ENCODE results near the gene PRDX6. TPM values are rescaled to one million over a fixed set of nuclear protein-coding genes. Genes with fewer than 3 reads are reported as not detected.
"Not testable (repeated sequence)": the region's sequence is repeated elsewhere in the genome, so short reads cannot be mapped to it uniquely, and the experiment has no call there.

PRDX6 gene
- total RNA-seq, 1 donor from 2014 or later = 163 TPM

DNA sequence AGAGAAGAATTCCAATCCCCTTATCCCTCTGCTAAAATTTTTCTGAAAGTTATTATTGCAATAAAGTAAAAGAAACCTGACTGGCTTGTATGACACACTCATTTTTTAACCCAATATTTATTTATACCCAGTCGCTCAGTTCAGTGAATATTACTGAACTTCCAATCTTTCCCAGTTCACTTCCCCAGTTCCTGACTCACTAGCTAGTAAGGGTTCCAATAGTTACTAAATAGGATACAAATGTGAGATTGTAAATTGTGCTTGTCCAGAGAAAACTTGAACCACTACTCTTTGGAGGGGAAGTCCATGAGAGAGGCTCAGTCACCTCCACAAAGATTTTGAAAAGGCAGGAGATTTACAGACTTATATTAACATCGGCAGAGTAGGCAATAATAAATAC, 31.4 kb downstream of the PRDX6 start:
- DNase-seq (ENCODE audit: low spot score in 2 of 2) = no peak

DNA sequence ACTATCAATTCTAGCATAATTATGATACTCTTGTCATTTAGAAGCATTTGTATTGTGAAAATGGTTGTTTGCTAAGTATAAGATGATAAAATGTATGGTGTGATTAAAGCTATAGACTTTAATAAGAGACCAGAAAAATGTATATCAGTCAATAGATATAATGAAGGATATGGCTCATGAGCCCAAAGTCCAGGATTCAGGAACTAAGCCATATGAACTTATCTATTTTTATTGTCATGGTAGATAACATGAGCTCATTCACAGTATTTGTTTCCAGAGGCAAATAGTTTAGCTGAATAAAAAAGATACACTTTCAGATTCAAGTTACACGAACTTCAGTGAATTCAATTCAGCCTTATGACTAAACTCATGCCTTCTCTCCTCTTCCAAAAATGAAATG, 32.7 kb downstream of the PRDX6 start:
- no peaks in the 10 kb centered on the region for H3K4me1 ChIP-seq
- no peaks in the 10 kb centered on the region for H3K9me3 ChIP-seq
- H3K36me3 ChIP-seq = no peaks in the 10 kb centered on the region
- H3K27ac ChIP-seq = no peak overlapping the region
- no peak overlapping the region for H3K4me3 ChIP-seq
- no peak for DNase-seq (ENCODE audit: low spot score in 2 of 2)
- TF ChIP-seq, protein P1, sequence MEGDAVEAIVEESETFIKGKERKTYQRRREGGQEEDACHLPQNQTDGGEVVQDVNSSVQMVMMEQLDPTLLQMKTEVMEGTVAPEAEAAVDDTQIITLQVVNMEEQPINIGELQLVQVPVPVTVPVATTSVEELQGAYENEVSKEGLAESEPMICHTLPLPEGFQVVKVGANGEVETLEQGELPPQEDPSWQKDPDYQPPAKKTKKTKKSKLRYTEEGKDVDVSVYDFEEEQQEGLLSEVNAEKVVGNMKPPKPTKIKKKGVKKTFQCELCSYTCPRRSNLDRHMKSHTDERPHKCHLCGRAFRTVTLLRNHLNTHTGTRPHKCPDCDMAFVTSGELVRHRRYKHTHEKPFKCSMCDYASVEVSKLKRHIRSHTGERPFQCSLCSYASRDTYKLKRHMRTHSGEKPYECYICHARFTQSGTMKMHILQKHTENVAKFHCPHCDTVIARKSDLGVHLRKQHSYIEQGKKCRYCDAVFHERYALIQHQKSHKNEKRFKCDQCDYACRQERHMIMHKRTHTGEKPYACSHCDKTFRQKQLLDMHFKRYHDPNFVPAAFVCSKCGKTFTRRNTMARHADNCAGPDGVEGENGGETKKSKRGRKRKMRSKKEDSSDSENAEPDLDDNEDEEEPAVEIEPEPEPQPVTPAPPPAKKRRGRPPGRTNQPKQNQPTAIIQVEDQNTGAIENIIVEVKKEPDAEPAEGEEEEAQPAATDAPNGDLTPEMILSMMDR (IDR thresholded peaks at IDR 0.05) = no peak
- no peaks in the 10 kb centered on the region for H3K27me3 ChIP-seq
- intact Hi-C loops (cut with DNase I) = no loop called here

More for the DNA sequence above, 31.4 kb downstream of the PRDX6 start:
- H3K27ac ChIP-seq = no peak overlapping the region
- no peaks in the 10 kb centered on the region for H3K36me3 ChIP-seq
- no peaks in the 10 kb centered on the region for H3K4me1 ChIP-seq
- TF ChIP-seq, protein P1 (IDR thresholded peaks at IDR 0.05) = no peak
- intact Hi-C loops (cut with DNase I) = no loop called here
- no peak overlapping the region for H3K4me3 ChIP-seq
- no peaks in the 10 kb centered on the region for H3K27me3 ChIP-seq
- H3K9me3 ChIP-seq = no peaks in the 10 kb centered on the region

DNA sequence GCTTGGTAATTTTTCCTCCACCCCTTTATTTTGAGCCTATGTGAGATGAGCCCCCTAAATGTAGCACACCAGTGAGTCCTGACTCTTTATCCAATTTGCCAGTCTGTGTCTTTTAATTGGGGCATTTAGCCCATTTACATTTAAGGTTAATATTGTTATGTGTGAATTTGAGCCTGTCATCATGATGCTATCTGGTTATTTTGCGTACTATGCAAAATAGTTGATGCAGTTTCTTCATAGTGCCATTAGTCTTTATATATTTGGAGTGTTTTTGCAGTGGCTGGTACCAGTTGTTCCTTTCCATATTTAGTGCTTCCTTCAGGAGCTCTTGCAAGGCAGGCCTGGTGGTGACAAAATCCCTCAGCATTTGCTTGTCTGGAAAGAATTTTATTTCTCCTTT, 37.4 kb downstream of the PRDX6 start:
- H3K27ac ChIP-seq; intact Hi-C loops (cut with DNase I); H3K4me3 ChIP-seq; DNase-seq (ENCODE audit: low spot score in 2 of 2); H3K27me3 ChIP-seq; H3K9me3 ChIP-seq; H3K36me3 ChIP-seq; H3K4me1 ChIP-seq: not testable (repeated sequence)

DNA sequence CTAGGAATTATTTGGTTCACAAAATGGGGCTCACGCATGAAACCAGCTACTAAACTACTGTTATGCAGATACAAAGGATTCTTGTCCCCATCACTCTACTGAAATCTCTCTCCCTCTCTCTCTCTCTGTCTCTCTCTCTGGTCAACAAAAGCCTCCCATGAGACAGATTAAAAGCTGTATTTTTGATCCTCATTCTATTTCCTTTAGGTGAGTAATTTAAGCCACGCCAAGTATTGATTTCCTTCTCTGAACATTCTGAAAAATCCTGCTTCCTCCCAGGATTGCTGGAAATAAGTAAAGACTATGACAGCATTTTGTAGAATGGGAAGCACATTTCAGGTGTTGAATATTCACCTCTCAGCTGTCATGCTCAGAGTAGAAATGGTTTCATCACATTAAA, 43.7 kb downstream of the PRDX6 start:
- no peaks in the 10 kb centered on the region for H3K36me3 ChIP-seq
- no peaks in the 10 kb centered on the region for H3K27me3 ChIP-seq
- H3K4me3 ChIP-seq = no peak overlapping the region
- intact Hi-C loops (cut with DNase I) = no loop called here
- DNase-seq (ENCODE audit: low spot score in 2 of 2) = no peak
- H3K9me3 ChIP-seq = no peaks in the 10 kb centered on the region
- H3K4me1 ChIP-seq = no peaks in the 10 kb centered on the region
- TF ChIP-seq, protein P1 (IDR thresholded peaks at IDR 0.05) = no peak
- no peak overlapping the region for H3K27ac ChIP-seq

DNA sequence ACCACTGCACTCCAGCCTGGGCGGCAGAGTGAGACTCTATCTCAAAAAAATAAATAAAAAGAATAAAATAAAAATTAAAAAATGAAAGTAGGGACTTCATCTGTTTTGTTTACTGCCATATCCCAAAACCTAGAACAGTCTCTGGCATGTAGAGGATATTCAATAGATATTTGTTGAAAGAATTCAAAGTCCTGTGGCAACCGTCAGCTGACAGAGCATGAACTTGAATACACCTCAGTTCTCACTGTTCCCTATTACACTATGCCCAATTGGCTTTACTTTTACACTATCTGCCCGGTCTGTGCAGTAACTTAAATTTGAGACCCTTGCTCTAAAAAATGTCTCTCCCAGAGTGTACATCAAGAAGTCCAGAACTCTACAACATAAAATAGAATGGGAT, 46.2 kb downstream of the PRDX6 start:
- no peaks in the 10 kb centered on the region for H3K9me3 ChIP-seq
- no peak for DNase-seq (ENCODE audit: low spot score in 2 of 2)
- TF ChIP-seq, protein P1 (IDR thresholded peaks at IDR 0.05) = no peak
- H3K27ac ChIP-seq = no peak overlapping the region
- intact Hi-C loops (cut with DNase I) = no loop called here
- no peaks in the 10 kb centered on the region for H3K36me3 ChIP-seq
- no peaks in the 10 kb centered on the region for H3K4me1 ChIP-seq
- no peaks in the 10 kb centered on the region for H3K27me3 ChIP-seq
- no peak overlapping the region for H3K4me3 ChIP-seq

DNA sequence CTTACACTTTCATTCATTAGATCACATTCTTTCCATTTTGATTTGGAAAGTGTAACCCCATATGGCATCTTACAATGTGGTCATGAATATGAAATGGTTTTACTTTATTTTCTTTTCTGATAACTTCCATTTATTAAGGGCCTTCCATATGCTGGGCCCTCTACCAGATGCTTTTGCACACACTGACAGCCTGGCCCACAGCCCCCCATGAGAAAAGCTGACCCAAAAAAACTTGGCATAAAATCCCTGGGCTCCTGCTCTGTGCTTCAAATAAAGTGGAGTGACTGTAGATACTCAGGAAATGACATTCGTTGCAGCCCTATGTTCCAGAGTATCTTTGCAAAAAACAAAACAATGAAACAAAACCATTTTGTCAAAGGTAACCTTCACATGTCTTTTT, 48.8 kb downstream of the PRDX6 start:
- no peaks in the 10 kb centered on the region for H3K36me3 ChIP-seq
- H3K27me3 ChIP-seq = no peaks in the 10 kb centered on the region
- intact Hi-C loops (cut with DNase I) = no loop called here
- no peaks in the 10 kb centered on the region for H3K9me3 ChIP-seq
- no peak overlapping the region for H3K27ac ChIP-seq
- DNase-seq (ENCODE audit: low spot score in 2 of 2) = no peak
- no peaks in the 10 kb centered on the region for H3K4me1 ChIP-seq
- H3K4me3 ChIP-seq = no peak overlapping the region
- TF ChIP-seq, protein P1 (IDR thresholded peaks at IDR 0.05) = no peak

Data from ascending aorta (tissue), 2 donors.